ENCODE results near the gene FBXO11. TPM values are rescaled to one million over a fixed set of nuclear protein-coding genes. Genes with fewer than 3 reads are reported as not detected.
A peak's percentile ranks its signal among the peaks of the same experiment; 100 is the strongest.

The FBXO11 gene
- total and polyA plus RNA-seq, 11 donors: 19.7 to 52.4 (median 33.2) TPM

- intact Hi-C loops (cut with DNase I): loop anchor here in 1 of 10 donors (10.0 kb wide), 1 partner anchor 46 kb away; no protein-coding TSS in a partner anchor
These were observed 15.5 kb downstream of the FBXO11 start for GRCh38 chr2:47890711-47891368.

GRCh38 chr2:47888581-47889280 lies 17.6 kb downstream of the FBXO11 start:
- Histone ChIP-seq H3K4me3 (no peak overlapping the region), H3K36me3 (peaks cover 0 to 9% (median 0%) of the 10 kb centered on the region in 9 donors), H3K4me1 (peaks cover 0 to 69% (median 35%) of the 10 kb centered on the region in 12 donors), H3K27me3 (no peaks in the 10 kb centered on the region), H3K27ac (no peak overlapping the region), H3K9me3 (no peaks in the 10 kb centered on the region)
- intact Hi-C loops (cut with DNase I): no loop called here
- ATAC-seq (peak in 1 of 4 donors; percentile 53), DNase-seq (no peak)
- 77 to 80% (median 78%) methylated on average over 2 of the region's 2 CpGs for WGBS, 4 donors
- TF ChIP-seq, protein P1, sequence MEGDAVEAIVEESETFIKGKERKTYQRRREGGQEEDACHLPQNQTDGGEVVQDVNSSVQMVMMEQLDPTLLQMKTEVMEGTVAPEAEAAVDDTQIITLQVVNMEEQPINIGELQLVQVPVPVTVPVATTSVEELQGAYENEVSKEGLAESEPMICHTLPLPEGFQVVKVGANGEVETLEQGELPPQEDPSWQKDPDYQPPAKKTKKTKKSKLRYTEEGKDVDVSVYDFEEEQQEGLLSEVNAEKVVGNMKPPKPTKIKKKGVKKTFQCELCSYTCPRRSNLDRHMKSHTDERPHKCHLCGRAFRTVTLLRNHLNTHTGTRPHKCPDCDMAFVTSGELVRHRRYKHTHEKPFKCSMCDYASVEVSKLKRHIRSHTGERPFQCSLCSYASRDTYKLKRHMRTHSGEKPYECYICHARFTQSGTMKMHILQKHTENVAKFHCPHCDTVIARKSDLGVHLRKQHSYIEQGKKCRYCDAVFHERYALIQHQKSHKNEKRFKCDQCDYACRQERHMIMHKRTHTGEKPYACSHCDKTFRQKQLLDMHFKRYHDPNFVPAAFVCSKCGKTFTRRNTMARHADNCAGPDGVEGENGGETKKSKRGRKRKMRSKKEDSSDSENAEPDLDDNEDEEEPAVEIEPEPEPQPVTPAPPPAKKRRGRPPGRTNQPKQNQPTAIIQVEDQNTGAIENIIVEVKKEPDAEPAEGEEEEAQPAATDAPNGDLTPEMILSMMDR (IDR thresholded peaks at IDR 0.05): no peak
- no peak for TF ChIP-seq POLR2A (IDR thresholded peaks at IDR 0.05)

More at GRCh38 chr2:47890711-47891368, 15.5 kb downstream of the FBXO11 start:
- TF ChIP-seq POLR2A (IDR thresholded peaks at IDR 0.05): no peak
- TF ChIP-seq, protein P1 (IDR thresholded peaks at IDR 0.05): no peak
- DNase-seq: no peak
- H3K9me3 ChIP-seq: no peaks in the 10 kb centered on the region
- peaks cover 0 to 79% (median 55%) of the 10 kb centered on the region in 12 donors for H3K4me1 ChIP-seq
- H3K4me3 ChIP-seq: no peak overlapping the region
- WGBS, 4 donors: 96 to 97% (median 97%) methylated on average over 10 of the region's 10 CpGs
- peaks cover 0 to 9% (median 0%) of the 10 kb centered on the region in 9 donors for H3K36me3 ChIP-seq
- H3K27me3 ChIP-seq: no peaks in the 10 kb centered on the region
- no peak overlapping the region for H3K27ac ChIP-seq
- no peak for ATAC-seq

GRCh38 chr2:47876912-47877311 lies 29.4 kb downstream of the FBXO11 start:
- DNase-seq (no peak), ATAC-seq (no peak)
- Histone ChIP-seq H3K4me1 (peaks cover 0 to 20% (median 3%) of the 10 kb centered on the region in 12 donors), H3K27ac (no peak overlapping the region), H3K9me3 (no peaks in the 10 kb centered on the region), H3K36me3 (peaks cover 0 to 15% (median 0%) of the 10 kb centered on the region in 9 donors), H3K4me3 (no peak overlapping the region), H3K27me3 (no peaks in the 10 kb centered on the region)
- WGBS, 4 donors: 94 to 97% (median 96%) methylated on average over 1 of the region's 1 CpG
- intact Hi-C loops (cut with DNase I): no loop called here
- TF ChIP-seq, protein P1 (IDR thresholded peaks at IDR 0.05): no peak
- TF ChIP-seq POLR2A (IDR thresholded peaks at IDR 0.05): no peak

- Histone ChIP-seq H3K36me3 (peaks cover 0 to 15% (median 0%) of the 10 kb centered on the region in 9 donors), H3K27me3 (no peaks in the 10 kb centered on the region), H3K9me3 (no peaks in the 10 kb centered on the region), H3K27ac (no peak overlapping the region), H3K4me3 (no peak overlapping the region), H3K4me1 (peaks cover 0 to 56% (median 24%) of the 10 kb centered on the region in 12 donors)
- ATAC-seq (no peak), DNase-seq (no peak)
- intact Hi-C loops (cut with DNase I): no loop called here
- 84 to 87% (median 86%) methylated on average over 2 of the region's 2 CpGs for WGBS, 4 donors
- no peak for TF ChIP-seq POLR2A (IDR thresholded peaks at IDR 0.05)
- TF ChIP-seq, protein P1 (IDR thresholded peaks at IDR 0.05): no peak
These were observed 33.4 kb downstream of the FBXO11 start for GRCh38 chr2:47872941-47873340.

Data from heart left ventricle (tissue), 16 donors.